ENCODE data around the gene KCNMA1.

The KCNMA1 gene

DNA sequence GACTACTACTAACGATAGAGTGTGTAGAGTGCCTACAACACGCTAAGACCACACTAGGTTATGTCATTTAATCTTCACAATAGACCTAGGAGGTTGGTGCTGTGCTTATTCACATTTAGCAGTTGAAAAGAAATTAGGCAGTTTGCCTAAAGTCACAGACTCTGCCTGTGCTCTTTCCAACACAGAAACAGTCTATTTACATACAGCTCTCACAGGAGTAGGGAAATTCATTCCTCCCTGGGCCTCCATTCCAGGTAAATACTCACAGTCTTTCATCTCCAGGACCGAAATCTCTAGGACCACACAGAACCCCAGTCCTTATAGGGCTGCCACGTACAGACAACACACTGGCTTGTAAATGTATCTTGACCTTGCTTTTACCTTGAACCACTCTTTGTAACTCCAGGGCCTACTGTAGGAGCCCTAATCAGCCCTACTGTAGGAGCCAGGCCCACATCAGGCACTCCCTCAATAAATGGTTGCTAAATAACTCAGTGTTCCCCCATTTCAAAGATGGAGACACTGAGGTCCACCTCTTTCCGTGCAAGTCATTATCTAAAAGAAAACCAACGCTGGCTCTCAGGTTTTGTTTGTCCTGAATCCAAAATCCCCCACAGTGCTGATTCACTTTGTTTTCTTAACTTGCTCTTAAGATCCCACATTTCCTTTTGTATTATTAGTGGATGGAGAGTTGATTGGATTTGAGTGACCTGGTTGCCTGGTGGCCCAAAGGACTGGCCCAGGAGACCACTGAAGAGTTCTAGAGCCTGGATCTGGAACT, 146.9 kb downstream of the KCNMA1 start:
- no peak for DNase-seq (ENCODE audit: low read depth in 2 of 2)

DNA sequence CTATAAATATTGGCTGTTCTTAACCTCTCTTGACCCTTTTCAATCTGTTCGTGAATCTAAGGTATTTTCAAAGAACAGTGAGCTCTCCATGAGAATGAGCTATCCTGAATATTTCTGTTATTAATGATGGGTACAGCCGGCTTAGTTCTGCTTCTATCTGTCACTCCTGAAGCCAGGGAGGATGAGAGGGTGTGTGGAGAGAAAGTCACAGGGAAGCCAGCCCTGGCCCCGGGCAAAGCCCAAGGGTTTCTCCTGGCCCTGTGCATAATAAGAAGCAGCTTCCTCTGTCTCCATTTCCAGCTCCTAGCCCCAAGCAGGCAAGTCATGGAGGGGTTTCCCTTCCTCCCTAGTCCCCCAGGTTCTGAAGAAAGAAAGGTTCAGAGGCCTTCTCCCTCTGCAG, 151.1 kb downstream of the KCNMA1 start:
- no peak for DNase-seq (ENCODE audit: low read depth in 2 of 2)

GRCh38 chr10:77485847-77486246, 151.8 kb downstream of the KCNMA1 start:
- no peak for DNase-seq (ENCODE audit: low read depth in 2 of 2)

- DNase-seq (ENCODE audit: low read depth in 2 of 2) = no peak
Measured at GRCh38 chr10:77482072-77482471, 155.5 kb downstream of the KCNMA1 start.

- DNase-seq (ENCODE audit: low read depth in 2 of 2) = no peak
Measured at GRCh38 chr10:77479586-77479985, 158.0 kb downstream of the KCNMA1 start.

- DNase-seq (ENCODE audit: low read depth in 2 of 2) = no peak
Measured at GRCh38 chr10:77478962-77479359, 158.6 kb downstream of the KCNMA1 start.

DNA sequence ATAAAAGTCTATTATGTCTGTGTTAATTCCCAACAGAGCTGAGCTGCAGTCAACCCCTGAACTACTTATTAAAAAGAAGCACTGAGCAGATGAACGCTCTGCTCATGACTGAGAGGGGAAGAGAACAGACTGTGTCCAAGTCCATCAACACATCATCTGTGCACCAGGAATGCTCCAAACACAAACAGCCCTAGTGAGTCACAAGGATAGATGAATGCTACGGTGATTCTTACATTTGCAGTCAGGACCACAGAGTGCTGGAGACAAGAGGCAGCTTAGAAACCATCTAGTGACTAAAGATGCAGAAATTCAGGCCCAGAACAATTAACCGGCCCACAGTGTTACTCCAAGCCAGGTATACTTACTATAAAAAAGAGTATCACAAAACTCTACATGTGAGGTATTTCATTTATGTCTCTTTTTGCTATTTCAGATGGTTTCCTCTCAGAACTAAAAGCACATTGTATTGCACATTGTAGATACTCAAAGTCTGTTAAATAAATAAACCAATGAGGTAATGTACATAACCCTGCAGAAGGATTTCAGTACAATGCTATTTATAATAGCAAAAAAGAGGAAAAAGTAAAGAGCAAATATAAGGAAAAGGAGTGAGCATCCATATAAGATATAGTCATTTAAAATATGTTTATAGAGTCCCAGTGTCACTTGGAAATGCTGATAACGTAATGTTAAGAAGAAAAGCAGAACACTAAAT, 159.2 kb downstream of the KCNMA1 start:
- DNase-seq (ENCODE audit: low read depth in 2 of 2) = peak; percentile 78 to 79

- DNase-seq (ENCODE audit: low read depth in 2 of 2) = no peak
Measured at GRCh38 chr10:77475522-77475921, 162.1 kb downstream of the KCNMA1 start.

GRCh38 chr10:77474939-77475338, 162.7 kb downstream of the KCNMA1 start:
- no peak for DNase-seq (ENCODE audit: low read depth in 2 of 2)

DNA sequence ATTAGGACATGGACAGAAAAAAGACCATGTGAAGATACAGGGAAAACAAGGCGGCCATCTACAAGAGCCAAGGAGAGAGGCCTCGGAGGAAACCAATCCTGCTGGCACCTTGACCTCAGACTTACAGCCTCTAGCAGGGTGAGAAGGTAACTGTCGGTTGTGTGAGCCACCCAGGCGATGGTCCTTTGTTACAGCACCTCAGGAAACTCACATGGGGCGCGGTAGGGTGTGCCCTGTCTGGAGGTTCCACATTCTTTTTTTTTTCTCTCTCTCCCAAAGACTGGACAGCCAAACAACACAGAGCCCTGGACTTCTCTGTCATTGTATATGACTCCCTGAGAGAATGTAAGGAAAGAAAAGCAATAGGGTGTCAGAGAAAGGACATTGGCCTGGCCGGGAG, 163.2 kb downstream of the KCNMA1 start:
- no peak for DNase-seq (ENCODE audit: low read depth in 2 of 2)

DNA sequence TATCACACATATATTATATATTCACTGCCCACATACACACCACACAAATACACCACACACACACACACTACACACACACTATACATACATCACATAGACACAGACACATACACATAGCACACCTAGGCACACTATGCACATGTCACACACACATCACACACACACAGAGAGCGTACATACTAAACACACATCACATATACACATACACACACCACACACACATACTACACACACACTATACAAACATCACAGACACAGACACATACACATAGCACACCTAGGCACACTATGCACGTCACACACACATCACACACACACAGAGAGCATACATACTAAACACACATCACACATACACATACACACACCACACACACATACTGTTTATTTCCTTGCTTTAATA, 165.5 kb downstream of the KCNMA1 start:
- DNase-seq (ENCODE audit: low read depth in 2 of 2) = no peak

DNA sequence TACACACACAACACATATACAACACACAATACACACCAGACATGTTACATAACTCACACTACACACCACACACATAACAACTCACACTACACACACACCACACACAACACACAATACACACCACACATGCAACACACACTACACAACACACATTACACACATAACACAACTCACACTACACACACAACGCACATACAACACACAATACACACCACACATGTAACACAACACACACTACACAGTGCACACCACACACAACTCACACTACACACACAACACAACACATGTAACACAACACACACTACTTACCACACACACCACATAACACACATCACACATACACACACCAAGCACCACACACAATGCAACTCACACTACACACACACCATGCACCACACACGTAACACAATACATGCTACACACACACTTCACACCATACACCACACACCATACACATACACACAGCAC, 166.5 kb downstream of the KCNMA1 start:
- no peak for DNase-seq (ENCODE audit: low read depth in 2 of 2)

- no peak for DNase-seq (ENCODE audit: low read depth in 2 of 2)
Measured at GRCh38 chr10:77467422-77467963, 170.1 kb downstream of the KCNMA1 start.

DNA sequence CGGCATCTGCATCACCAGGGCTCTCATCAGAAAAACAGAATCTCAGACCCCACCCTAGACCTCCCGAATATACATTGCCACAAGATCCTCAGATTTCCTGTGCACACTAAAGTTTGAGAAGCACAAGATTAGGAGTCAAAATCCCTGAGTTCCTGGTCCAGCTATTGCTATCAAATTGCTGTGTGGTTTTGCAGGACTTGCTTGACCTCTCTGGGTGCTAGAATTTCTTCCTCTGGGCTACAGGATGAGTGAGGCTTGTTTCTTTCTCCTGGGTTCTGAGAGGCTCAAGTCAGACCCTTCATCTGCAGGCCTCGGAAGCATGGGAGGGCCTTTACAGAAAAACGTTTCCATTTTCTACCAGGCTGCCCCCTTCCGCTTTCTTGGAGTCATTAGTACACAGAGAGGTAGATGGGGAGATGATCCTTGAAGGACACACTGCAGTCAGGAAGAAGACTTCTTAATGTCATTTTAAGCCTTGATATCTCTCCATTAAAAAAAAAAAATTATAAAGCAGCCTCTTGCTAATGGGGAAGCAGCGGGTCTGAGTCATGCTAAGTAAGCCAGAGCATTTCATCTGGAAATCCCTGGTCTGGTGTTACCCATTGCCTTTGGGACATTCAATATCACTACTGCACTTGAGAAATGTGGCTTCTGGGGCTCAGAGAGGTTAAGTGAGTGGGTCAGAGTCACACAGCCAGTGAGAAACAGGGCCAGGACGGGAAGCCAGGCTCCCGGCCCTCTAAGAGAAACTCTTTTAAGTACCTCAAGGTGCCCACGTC, 173.5 kb downstream of the KCNMA1 start:
- DNase-seq (ENCODE audit: low read depth in 2 of 2) = no peak

DNA sequence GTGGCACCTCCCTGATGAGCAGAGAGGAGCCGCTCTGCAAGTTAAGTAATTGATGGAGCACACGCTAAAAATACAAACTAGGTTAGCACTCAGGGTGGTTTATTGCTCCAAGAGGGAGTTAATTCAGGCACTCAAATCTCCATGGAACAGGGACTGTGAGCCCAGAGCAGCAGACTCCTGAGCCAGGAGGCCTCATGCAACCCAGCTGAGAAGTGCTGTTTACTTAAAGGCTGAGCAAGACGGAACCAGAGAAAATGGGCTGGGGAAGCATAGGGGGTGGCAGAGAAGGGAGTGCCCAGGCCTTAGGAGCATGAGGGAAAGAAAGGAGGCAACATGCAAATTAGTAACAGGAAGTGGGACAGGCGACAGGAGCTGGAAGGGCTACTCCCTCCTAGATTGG, 174.1 kb downstream of the KCNMA1 start:
- DNase-seq (ENCODE audit: low read depth in 2 of 2) = no peak

GRCh38 chr10:77461636-77462296, 175.8 kb downstream of the KCNMA1 start:
- DNase-seq (ENCODE audit: low read depth in 2 of 2) = no peak

GRCh38 chr10:77459905-77460304, 177.7 kb downstream of the KCNMA1 start:
- no peak for DNase-seq (ENCODE audit: low read depth in 2 of 2)

- no peak for DNase-seq (ENCODE audit: low read depth in 2 of 2)
Measured at GRCh38 chr10:77458986-77459590, 178.5 kb downstream of the KCNMA1 start.

DNA sequence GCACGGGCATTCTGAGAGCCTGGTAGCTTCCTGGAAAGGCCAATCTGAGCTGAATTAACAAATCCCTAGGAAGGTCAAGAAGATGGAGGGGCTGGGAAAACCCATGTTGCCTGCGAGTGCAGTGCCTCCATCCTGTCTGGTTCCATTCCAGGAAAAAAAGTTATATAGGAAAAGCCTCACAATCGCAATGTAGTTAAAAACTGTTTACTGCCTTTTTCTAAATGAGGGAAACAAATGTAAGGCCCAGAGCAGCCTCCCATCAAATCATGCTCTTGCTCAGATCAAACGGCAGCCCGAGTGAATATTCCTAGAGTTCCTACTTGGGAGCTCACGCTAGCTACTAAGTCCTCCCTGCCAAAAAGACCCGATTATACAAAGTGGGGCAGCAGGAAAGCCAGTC, 179.9 kb downstream of the KCNMA1 start:
- no peak for DNase-seq (ENCODE audit: low read depth in 2 of 2)

DNA sequence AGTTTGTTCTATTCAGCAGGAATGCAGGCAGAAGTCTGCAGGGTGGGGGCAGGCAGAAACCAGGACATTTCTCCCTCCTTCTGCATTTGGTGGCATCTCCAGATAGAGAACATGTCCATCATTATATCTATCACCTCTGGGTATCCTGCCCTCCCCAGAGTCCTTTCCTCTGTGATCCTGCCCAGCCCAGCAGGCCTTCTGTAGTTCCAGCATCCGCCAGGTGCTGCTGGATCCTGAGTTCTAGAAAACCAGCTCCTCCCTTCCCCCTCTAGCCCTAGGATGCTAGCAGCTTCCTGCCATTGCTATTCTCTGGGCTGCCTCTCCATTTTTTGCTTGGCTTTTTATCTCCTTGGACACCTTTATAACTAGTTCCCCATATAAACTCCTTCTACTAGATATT, 180.3 kb downstream of the KCNMA1 start:
- DNase-seq (ENCODE audit: low read depth in 2 of 2) = no peak

DNA sequence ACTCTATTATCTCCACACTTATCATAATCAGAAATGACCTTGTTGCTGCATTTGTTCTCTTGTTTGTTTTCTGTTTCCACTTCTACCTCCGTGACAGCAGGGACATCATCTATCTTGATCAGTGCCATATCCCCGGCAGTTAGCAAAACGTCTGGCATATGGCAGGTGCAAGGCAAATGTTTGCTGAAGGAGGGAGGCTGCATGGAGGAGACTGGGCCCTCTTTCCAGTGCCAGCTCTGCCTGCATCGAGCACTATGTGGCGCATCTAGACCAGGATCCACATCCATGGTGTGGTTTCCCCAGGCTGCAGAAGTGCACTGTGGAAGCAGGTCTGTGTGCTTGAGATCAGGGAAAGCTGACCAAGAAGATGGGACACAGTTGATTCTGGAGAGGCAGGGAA, 181.2 kb downstream of the KCNMA1 start:
- no peak for DNase-seq (ENCODE audit: low read depth in 2 of 2)
